ENCODE data around the gene HGF. TPM values are rescaled to one million over a fixed set of nuclear protein-coding genes. Genes with fewer than 3 reads are reported as not detected.

The HGF gene
- total RNA-seq, 1 experiment from 2014 or later, result 0.16 TPM

DNA sequence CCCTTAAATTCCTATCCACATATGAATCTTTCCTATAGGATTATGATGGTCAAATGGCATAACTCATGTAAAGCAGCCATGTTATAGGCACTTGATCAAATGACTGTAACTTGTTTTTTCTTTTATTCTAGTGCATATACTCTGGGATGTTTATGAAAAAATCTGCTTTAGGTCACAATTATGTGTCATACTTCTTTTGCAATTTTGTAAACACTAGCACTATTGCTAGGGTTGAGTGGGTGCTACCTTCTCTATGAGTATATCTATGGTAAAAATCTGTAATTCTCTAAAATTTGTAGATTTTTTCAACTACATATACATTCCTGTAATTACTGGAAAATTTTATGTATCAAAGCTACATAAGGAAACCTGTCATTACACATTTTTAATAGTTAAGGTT lies 50.0 kb downstream of the HGF start:
- H3K27ac ChIP-seq, result no peak overlapping the region
- H3K4me1 ChIP-seq, result no peaks in the 10 kb centered on the region
- H3K36me3 ChIP-seq, result no peaks in the 10 kb centered on the region
- no peak overlapping the region for H3K4me3 ChIP-seq
- no peaks in the 10 kb centered on the region for H3K27me3 ChIP-seq
- no peaks in the 10 kb centered on the region for H3K9me3 ChIP-seq (replicated peaks)
- DNase-seq, result no peak

DNA sequence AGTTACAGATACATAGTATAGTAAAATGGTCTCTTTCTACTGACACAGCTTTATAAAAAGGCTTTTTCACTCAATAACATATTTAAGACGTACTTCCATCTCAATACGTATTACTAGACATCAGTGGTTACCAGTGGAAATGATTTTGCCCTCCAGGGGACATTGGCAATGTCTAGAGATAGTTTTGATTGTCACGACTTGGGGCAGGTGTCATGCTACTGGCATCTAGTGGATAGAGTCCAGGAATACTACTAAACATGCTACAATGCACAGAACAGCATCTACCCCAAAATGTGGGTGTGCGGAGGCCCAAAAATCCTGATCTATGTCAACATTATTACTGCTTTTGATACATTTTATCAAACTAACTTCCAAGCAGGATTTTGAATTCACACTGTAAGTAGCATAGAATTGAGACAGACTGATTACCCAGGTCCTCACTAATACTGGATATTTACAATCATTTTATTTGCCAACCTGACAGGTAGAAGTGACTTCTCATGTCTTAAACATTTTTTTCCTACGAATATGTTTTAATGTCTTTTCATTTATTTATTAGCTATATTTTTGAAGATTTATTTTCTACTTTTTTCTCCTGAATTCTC lies 53.8 kb downstream of the HGF start:
- Histone ChIP-seq H3K27me3 (no peaks in the 10 kb centered on the region), H3K4me1 (no peaks in the 10 kb centered on the region), H3K27ac (no peak overlapping the region), H3K36me3 (no peaks in the 10 kb centered on the region), H3K4me3 (no peak overlapping the region), H3K9me3 (replicated peaks) (no peaks in the 10 kb centered on the region)
- DNase-seq, result peak; percentile 9 to 39

DNA sequence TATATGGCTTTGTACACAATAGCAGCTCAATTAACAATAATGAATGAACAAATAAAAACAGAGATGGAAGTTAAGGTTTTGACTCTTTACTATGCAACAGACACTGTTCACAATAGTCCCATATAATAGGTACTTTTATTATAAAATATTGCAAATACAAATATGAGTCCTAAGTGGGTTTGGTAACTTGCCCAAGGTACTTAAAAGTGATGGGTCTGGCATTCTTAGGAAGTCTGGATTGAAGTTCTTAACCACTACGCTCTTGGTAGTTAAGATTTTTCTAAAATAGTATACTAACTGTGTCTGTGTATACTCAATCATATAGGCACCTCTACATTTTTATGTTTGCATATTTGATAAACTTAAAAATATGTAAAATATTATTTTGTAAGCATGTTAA lies 55.5 kb downstream of the HGF start:
- Histone ChIP-seq H3K36me3 (no peaks in the 10 kb centered on the region), H3K4me1 (no peaks in the 10 kb centered on the region), H3K9me3 (replicated peaks) (no peaks in the 10 kb centered on the region), H3K27ac (no peak overlapping the region), H3K4me3 (no peak overlapping the region), H3K27me3 (no peaks in the 10 kb centered on the region)
- DNase-seq, result no peak

DNA sequence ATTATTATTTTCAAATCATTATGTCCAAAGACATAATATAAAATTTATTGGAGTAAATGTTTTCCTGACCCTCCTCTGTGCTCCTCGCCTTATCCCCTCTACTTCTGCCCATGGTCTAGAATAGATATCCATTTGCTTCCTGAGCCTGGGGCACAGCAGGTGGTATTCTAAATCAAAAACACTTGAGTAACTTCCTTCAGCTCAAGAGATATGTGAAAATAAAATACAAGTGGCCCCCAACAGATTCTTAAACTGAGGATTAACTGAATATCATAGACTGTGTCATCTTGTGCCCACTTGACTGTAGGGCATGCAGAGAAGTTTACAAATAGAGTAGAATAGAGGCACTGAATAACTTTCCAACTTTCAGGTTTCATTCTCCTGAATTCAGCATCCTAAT lies 59.1 kb downstream of the HGF start:
- Histone ChIP-seq H3K27ac (no peak overlapping the region), H3K9me3 (replicated peaks) (no peaks in the 10 kb centered on the region), H3K4me1 (no peaks in the 10 kb centered on the region), H3K36me3 (no peaks in the 10 kb centered on the region), H3K4me3 (no peak overlapping the region), H3K27me3 (no peaks in the 10 kb centered on the region)
- DNase-seq, result no peak

GRCh38 chr7:81709836-81710235 lies 60.0 kb downstream of the HGF start:
- no peaks in the 10 kb centered on the region for H3K36me3 ChIP-seq
- no peak overlapping the region for H3K4me3 ChIP-seq
- no peak overlapping the region for H3K27ac ChIP-seq
- no peaks in the 10 kb centered on the region for H3K9me3 ChIP-seq (replicated peaks)
- no peaks in the 10 kb centered on the region for H3K4me1 ChIP-seq
- H3K27me3 ChIP-seq, result no peaks in the 10 kb centered on the region
- DNase-seq, result no peak

GRCh38 chr7:81707966-81708365 lies 61.9 kb downstream of the HGF start:
- H3K4me3 ChIP-seq, result no peak overlapping the region
- no peaks in the 10 kb centered on the region for H3K4me1 ChIP-seq
- no peaks in the 10 kb centered on the region for H3K27me3 ChIP-seq
- H3K9me3 ChIP-seq (replicated peaks), result no peaks in the 10 kb centered on the region
- no peak for DNase-seq
- no peak overlapping the region for H3K27ac ChIP-seq
- H3K36me3 ChIP-seq, result no peaks in the 10 kb centered on the region

- no peaks in the 10 kb centered on the region for H3K4me1 ChIP-seq
- H3K36me3 ChIP-seq, result no peaks in the 10 kb centered on the region
- DNase-seq, result no peak
- H3K27ac ChIP-seq, result no peak overlapping the region
- H3K9me3 ChIP-seq (replicated peaks), result no peaks in the 10 kb centered on the region
- no peaks in the 10 kb centered on the region for H3K27me3 ChIP-seq
- no peak overlapping the region for H3K4me3 ChIP-seq
Observed at GRCh38 chr7:81707196-81707595, 62.7 kb downstream of the HGF start.

DNA sequence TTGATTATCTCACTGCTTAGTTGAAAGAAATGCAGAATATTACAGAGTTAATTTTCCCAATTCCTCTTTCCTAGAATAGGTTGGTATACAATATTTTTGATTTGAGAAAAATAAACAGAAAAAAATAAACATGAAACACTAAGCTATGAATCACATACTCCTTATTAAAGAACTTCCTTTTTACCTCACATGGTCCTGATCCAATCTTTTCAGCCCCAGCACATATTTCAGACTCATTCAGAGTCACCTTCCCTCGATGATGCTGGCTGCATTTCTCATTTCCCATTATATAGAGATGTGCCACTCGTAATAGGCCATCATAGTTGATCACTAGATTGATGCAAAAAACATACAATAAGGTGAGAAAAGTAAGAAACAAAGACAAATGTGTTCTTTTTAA lies 64.6 kb downstream of the HGF start:
- no peak for DNase-seq
- H3K4me1 ChIP-seq, result no peaks in the 10 kb centered on the region
- H3K4me3 ChIP-seq, result no peak overlapping the region
- no peaks in the 10 kb centered on the region for H3K9me3 ChIP-seq (replicated peaks)
- H3K36me3 ChIP-seq, result no peaks in the 10 kb centered on the region
- no peak overlapping the region for H3K27ac ChIP-seq
- H3K27me3 ChIP-seq, result no peaks in the 10 kb centered on the region

DNA sequence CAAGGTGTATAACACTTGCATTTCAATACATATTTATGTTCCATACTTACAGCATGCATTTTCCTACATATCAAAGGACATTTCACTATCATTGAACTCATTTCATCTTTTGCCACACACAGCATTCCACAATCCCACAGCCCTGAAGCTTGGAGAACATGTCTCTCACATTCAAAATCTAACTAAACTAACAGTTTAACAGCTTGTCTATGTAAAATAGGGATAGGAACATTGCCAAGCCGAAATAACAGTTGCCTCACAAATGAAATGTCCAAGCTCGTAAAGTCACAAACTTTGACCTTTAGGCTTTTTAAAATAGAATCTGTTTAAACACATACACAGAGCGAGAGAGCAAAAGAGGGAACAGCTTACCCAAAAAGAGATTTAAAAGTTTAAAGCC lies 65.3 kb downstream of the HGF start:
- no peaks in the 10 kb centered on the region for H3K36me3 ChIP-seq
- no peak overlapping the region for H3K27ac ChIP-seq
- no peaks in the 10 kb centered on the region for H3K27me3 ChIP-seq
- DNase-seq, result no peak
- H3K4me3 ChIP-seq, result no peak overlapping the region
- no peaks in the 10 kb centered on the region for H3K4me1 ChIP-seq
- no peaks in the 10 kb centered on the region for H3K9me3 ChIP-seq (replicated peaks)

- DNase-seq, result no peak
- no peak overlapping the region for H3K27ac ChIP-seq
- no peaks in the 10 kb centered on the region for H3K9me3 ChIP-seq (replicated peaks)
- H3K27me3 ChIP-seq, result no peaks in the 10 kb centered on the region
- no peaks in the 10 kb centered on the region for H3K36me3 ChIP-seq
- H3K4me1 ChIP-seq, result no peaks in the 10 kb centered on the region
- H3K4me3 ChIP-seq, result no peak overlapping the region
Observed at GRCh38 chr7:81698965-81699364, 70.9 kb downstream of the HGF start.

DNA sequence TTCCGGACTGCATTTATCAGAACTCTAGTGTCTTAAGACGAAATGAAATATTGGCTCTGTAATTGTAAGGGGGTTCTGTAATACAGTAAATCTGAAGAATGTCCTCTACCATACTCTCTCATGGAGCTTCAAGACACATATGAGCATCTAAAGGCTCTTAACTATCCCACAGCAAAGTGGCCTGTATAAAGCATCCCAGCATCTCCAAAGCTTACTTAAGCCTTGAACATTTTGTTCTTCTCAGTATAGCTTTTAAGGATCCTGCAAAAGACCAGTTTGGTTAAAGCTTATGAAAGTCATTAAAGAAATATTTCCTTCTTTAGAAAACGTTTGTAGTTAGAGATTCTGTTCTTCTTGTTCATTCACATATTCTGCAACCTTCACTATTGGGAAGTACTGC lies 75.1 kb downstream of the HGF start:
- no peak overlapping the region for H3K27ac ChIP-seq
- H3K4me3 ChIP-seq, result no peak overlapping the region
- H3K36me3 ChIP-seq, result no peaks in the 10 kb centered on the region
- no peak for DNase-seq
- H3K27me3 ChIP-seq, result no peaks in the 10 kb centered on the region
- H3K9me3 ChIP-seq (replicated peaks), result no peaks in the 10 kb centered on the region
- H3K4me1 ChIP-seq, result no peaks in the 10 kb centered on the region

GRCh38 chr7:81693894-81694293 lies 76.0 kb downstream of the HGF start:
- Histone ChIP-seq H3K27me3 (no peaks in the 10 kb centered on the region), H3K4me3 (no peak overlapping the region), H3K9me3 (replicated peaks) (no peaks in the 10 kb centered on the region), H3K27ac (no peak overlapping the region), H3K36me3 (no peaks in the 10 kb centered on the region), H3K4me1 (no peaks in the 10 kb centered on the region)
- DNase-seq, result no peak

DNA sequence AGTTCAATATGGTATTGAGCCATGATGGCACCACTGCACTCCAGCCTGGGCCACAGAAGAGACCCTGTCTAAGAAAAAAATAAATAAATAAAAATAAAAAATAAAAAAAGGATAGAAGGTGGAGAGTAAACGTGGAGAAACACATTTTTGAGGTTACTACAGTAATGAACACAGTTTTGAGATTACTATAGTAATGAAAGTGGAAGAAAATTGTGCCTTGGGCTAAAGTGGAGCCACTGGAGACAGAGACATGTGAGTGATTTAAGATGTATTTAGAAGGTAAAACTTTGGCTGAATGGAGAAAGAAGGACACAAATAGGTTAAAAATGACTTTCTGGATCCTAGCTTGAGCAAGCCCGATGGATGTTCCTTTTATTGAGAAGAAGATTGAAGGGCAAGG lies 76.8 kb downstream of the HGF start:
- H3K9me3 ChIP-seq (replicated peaks), result no peaks in the 10 kb centered on the region
- H3K27me3 ChIP-seq, result no peaks in the 10 kb centered on the region
- H3K27ac ChIP-seq, result no peak overlapping the region
- H3K4me3 ChIP-seq, result no peak overlapping the region
- no peaks in the 10 kb centered on the region for H3K36me3 ChIP-seq
- H3K4me1 ChIP-seq, result no peaks in the 10 kb centered on the region
- DNase-seq, result no peak

GRCh38 chr7:81692146-81692905 lies 77.5 kb downstream of the HGF start:
- Histone ChIP-seq H3K27ac (no peak overlapping the region), H3K4me3 (no peak overlapping the region), H3K9me3 (replicated peaks) (no peaks in the 10 kb centered on the region), H3K4me1 (no peaks in the 10 kb centered on the region), H3K27me3 (no peaks in the 10 kb centered on the region), H3K36me3 (no peaks in the 10 kb centered on the region)
- no peak for DNase-seq

DNA sequence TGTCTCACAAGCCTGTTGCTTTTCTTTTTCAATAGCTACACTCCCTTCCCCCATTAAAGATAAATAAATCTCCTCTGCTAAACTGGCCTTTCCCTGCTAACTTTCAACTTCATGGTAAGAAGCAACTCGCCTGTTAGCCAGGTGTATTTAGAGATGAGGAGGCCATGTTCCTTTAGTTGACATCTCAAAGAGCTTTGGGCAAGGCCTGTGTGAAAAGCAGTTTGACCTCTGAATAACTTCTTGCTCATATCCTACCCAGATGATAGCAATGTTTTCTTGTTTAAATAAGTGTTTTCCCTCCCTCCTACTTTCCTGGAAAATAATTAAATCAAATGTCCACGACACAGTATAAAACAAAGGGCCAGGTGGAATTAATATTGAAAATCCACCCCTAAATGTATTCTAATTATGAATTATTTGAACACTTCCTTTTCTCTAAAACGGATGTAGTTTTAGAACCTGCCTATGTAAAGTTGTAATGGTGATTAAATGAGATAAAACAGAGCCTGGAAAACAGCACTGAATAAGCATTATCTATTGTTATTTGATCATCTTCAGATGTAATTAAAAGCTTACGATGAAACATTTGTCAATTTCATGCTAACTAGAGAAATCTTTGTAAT lies 78.5 kb downstream of the HGF start:
- Histone ChIP-seq H3K27me3 (no peaks in the 10 kb centered on the region), H3K4me3 (no peak overlapping the region), H3K9me3 (replicated peaks) (no peaks in the 10 kb centered on the region), H3K4me1 (no peaks in the 10 kb centered on the region), H3K36me3 (no peaks in the 10 kb centered on the region), H3K27ac (no peak overlapping the region)
- no peak for DNase-seq

DNA sequence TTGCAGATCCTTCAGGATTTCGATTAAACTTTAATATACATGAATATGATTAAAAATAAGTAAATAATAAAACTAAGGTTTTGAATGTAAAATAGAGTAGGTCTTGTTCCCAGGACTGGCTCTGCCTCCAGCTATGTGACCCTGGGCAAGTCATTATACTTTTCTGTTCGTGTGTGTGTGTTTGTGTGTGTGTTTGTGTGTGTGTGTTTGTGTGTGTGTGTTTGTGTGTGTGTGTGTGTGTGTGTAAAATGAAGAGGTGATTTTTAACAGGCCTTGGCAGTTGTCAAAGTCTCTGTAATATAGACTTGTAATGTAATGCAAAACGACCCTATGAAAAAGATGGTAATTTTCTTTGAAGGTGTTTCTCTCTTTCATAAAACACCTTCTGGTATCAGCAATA lies 79.2 kb downstream of the HGF start:
- H3K27ac ChIP-seq, result no peak overlapping the region
- no peak for DNase-seq
- no peaks in the 10 kb centered on the region for H3K27me3 ChIP-seq
- H3K4me1 ChIP-seq, result no peaks in the 10 kb centered on the region
- H3K9me3 ChIP-seq (replicated peaks), result no peaks in the 10 kb centered on the region
- no peak overlapping the region for H3K4me3 ChIP-seq
- H3K36me3 ChIP-seq, result no peaks in the 10 kb centered on the region

Data from SJCRH30 (cell line).